OCI-LY1 (cell line): ENCODE measurements around the gene SFMBT2.

Experiments used
- EZH2 ChIP-seq: fragments of 200-600 bp; sonication (generic), shearing (Covaris generic); IDR thresholded peaks from 2 replicates; pipeline ENCODE4 v1.8.0; 2017; ENCODE audit warnings: borderline replicate concordance, mixed run types, mild to moderate bottlenecking, antibody characterized with exemption, low read length, moderate library complexity, mixed read lengths
- TF ChIP-seq, protein P1 (sequence below): fragments of 200-600 bp; sonication (generic), shearing (Covaris generic); IDR thresholded peaks from 2 replicates; pipeline ENCODE4 v1.5.1; 2017; ENCODE audit warnings: mild to moderate bottlenecking, antibody characterized with exemption, low read length, moderate library complexity, mixed read lengths

DNA sequence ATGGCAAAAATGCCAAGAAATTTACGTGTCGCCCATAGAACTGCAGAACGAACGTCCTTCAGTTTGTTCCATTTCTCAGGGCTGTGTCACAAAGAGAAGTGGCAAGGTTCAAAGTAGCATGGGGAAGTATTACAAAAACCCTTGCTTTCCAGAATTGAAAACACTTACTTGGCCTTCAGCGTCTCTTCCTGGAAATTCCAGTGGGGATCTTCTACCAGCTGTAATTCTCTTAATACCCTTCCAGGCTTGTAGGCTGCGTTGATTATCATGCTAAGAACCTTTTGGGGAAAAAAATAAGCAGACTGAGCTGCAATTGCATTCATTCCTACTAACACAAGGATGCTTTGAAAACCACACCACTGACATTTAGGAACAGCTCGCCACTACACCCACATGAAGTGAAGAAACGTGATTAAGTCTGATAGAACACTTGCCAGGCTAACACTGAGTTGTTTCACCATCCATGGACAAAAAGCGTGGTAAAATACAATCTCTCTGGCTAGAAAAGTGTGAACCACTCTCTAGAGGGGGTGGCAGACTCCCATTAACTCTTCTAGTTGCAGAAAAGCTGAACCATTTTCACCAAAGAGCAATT lies 222.3 kb downstream of the SFMBT2 start:
- TF ChIP-seq, protein P1, sequence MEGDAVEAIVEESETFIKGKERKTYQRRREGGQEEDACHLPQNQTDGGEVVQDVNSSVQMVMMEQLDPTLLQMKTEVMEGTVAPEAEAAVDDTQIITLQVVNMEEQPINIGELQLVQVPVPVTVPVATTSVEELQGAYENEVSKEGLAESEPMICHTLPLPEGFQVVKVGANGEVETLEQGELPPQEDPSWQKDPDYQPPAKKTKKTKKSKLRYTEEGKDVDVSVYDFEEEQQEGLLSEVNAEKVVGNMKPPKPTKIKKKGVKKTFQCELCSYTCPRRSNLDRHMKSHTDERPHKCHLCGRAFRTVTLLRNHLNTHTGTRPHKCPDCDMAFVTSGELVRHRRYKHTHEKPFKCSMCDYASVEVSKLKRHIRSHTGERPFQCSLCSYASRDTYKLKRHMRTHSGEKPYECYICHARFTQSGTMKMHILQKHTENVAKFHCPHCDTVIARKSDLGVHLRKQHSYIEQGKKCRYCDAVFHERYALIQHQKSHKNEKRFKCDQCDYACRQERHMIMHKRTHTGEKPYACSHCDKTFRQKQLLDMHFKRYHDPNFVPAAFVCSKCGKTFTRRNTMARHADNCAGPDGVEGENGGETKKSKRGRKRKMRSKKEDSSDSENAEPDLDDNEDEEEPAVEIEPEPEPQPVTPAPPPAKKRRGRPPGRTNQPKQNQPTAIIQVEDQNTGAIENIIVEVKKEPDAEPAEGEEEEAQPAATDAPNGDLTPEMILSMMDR: no peak
- no peak for TF ChIP-seq EZH2
